K562 treated with DMSO at 1 percent for 12 hours (cell line): Measurements from ENCODE around the gene CBLN3. TPM values are rescaled to one million over a fixed set of nuclear protein-coding genes. Genes with fewer than 3 reads are reported as not detected.

ENCODE experiments used
- total RNA-seq: library from RNA; unstranded; fragments of 300-600 nt; gene quantifications from 2 replicates; pipeline ENCODE4 v1.2.3, GENCODE V29; 2022; ENCODE audit not compliant: insufficient read depth

The CBLN3 gene
- 0.26 TPM in 1 of 2 replicates, not detected in the other for total RNA-seq

DNA sequence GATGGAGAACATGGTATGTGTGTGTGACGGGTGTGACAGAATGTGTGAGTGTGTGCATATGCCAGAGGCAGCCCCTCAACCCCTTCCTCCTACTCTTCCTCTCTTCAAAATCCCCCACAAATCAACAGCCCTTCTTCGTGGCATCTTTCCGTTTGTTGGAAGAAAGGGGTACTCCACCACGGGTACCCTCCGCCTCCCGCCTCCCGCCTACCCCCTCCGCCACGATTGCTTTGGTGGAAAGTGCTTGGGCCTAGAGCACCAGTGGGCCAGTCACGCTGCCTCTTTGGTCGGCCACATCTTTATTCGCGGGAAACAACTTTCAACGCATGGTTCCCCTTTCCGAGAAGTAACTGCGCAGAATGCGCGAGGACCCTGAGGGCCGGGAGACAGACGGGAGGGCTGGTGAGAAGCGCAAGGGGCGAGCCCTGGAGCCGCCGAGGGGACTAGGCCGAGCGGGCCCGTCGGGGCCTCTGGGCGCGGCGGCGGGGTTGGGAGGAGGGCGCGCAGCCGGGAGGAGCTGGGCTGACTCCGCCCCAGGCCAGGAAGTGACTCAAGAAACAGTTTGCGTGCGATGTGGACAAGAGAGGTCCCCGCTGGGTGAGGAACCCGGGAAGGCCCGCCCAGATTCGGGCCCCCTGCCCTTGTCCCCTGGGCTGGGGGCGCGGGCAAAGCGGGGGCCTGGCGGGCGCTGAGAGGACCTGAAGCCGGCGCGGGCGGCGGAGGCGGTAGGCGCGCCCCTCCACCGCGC is at the start of gene CBLN3, which contains the start of gene KHNYN:
Gene CBLN3, minus strand, starts transcription at position 274 of the 748 bp plus-strand sequence. CDS start 614 bp downstream, outside the sequence.
Gene KHNYN, plus strand, starts transcription at position 560 of the 748 bp plus-strand sequence. CDS start 777 bp downstream, outside the sequence.

DNA sequence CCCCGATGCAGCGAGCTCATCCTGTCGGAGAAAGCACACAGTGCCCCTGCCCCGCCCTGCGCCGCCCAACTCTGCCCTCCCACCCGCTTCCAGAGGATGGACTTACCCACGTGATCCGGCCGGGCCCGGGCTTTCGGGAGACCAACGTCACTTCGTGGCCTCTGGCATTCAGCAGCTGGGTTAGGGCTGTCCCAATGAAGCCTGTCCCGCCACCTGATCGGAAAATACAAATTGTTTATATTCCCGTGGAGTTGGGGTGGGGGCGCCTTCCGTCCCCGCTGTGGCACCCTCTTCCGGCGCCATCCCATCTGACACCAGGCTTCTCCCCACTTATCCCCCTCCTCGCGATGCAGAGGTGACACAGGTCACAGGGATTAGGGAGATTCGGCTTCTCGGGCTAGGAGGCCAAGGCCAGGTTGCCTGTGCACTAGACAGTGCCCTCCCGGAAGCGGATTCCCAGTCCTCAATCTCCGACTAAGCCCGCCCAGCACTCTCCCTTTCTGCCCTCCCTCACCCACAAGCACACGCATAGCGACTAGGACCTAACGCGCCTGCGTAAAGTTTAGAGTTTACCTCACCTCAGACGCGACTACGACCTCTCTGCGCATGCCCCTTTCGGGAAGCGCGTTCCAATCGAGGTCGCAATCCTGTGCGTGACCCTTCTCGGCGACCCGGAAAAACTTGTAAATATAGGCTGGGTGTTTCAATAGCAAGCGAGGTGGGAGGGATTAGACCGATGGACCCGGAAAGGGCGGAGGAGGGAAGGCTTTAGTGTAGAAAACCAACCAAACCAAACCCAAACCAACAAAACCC is 13.0 kb upstream of the CBLN3 start, which contains the start of gene SDR39U1:
Gene SDR39U1, minus strand, starts transcription at position 537 of the 813 bp plus-strand sequence. Its CDS starts 7 bp downstream, at position 530.

DNA sequence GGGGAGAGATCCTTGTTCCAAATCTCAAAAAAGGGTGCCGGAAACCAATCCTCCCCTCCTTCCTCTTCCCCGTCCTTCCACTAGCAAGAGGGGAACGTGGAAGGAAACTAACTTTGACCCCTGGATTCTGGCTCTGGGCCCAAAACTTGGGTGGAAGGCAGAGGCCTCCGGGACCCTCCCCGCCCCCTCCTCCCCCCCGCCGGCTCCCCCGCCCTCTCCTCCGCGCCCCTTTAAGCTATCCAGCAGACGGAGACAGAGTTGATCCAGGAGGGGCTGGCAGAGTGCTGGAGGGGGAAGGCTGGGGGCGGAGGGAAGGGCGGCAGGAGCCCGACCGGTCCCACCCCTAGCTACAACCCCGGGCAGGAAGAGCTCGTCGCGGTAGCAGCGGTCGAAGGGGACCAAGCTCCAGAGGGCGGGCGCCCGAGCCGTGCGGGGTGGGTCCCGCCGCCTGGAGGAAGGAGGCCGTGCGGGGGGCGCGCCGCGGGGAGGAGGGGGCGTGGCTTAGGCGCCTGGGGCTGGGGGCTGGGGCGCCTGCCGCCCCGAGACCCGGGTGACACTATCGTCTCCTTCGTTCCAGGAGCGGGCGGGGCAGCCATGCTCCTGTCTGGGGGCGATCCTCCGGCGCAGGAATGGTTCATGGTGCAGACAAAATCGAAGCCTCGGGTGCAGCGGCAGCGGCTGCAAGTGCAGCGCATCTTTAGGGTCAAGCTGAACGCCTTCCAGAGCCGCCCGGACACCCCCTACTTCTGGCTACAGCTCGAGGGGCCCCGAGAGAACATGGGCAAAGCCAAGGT is 30.6 kb downstream of the CBLN3 start, which contains the start of gene NYNRIN:
Gene NYNRIN, plus strand, starts transcription at position 351 of the 794 bp plus-strand sequence. Its CDS starts 244 bp downstream, at position 595.

Other genes with a start within 250 kb of the CBLN3 start
- 12.2 and 13.1 TPM in 2 replicates for gene IPO4, start 240.9 kb downstream of the CBLN3 start, total RNA-seq
- 14.9 and 25.9 TPM in 2 replicates for gene TM9SF1, start 234.2 kb downstream of the CBLN3 start, total RNA-seq
- gene TSSK4, start 224.0 kb downstream of the CBLN3 start, total RNA-seq, result 0.67 TPM in 1 of 2 replicates, not detected in the other
- gene CHMP4A, start 216.2 kb downstream of the CBLN3 start, total RNA-seq, result 56.6 and 66.5 TPM in 2 replicates
- 3.7 and 15.6 TPM in 2 replicates for gene MDP1, start 213.6 kb downstream of the CBLN3 start, total RNA-seq
- 134 and 179 TPM in 2 replicates for gene NEDD8, start 197.3 kb downstream of the CBLN3 start, total RNA-seq
- 47.9 and 58.1 TPM in 2 replicates for gene GMPR2, start 196.7 kb downstream of the CBLN3 start, total RNA-seq
- gene TINF2, start 187.0 kb downstream of the CBLN3 start, total RNA-seq, result 17.2 and 19.4 TPM in 2 replicates
- 0.58 TPM in 1 of 2 replicates, not detected in the other for gene TGM1, start 166.5 kb downstream of the CBLN3 start, total RNA-seq
- gene RABGGTA, start 158.1 kb downstream of the CBLN3 start, total RNA-seq, result 17.9 and 19.6 TPM in 2 replicates
- gene DHRS1, start 129.9 kb downstream of the CBLN3 start, total RNA-seq, result 37.2 and 42.4 TPM in 2 replicates
- 3.9 and 10.9 TPM in 2 replicates for gene NOP9, start 129.8 kb downstream of the CBLN3 start, total RNA-seq
- not detected in 2 replicates for gene CIDEB, start 121.7 kb downstream of the CBLN3 start, total RNA-seq
- gene LTB4R2, start 119.5 kb downstream of the CBLN3 start, total RNA-seq, result 2.5 and 11.2 TPM in 2 replicates
- 4.1 and 6.5 TPM in 2 replicates for gene LTB4R, start 118.2 kb downstream of the CBLN3 start, total RNA-seq
- gene ADCY4, start 94.6 kb downstream of the CBLN3 start, total RNA-seq, result not detected in 2 replicates
- gene RIPK3, start 89.7 kb downstream of the CBLN3 start, total RNA-seq, result 0.67 TPM in 1 of 2 replicates, not detected in the other
- gene NFATC4, start 61.5 kb downstream of the CBLN3 start, total RNA-seq, result 1.1 and 1.3 TPM in 2 replicates
- gene NYNRIN, start 30.7 kb downstream of the CBLN3 start, total RNA-seq, result 0.40 and 1.1 TPM in 2 replicates
- 10.6 and 46.8 TPM in 2 replicates for gene KHNYN, start 286 bp upstream of the CBLN3 start, total RNA-seq
- gene SDR39U1, start 13.1 kb upstream of the CBLN3 start, total RNA-seq, result 50.9 and 59.5 TPM in 2 replicates
- gene CMA1, start 78.6 kb upstream of the CBLN3 start, total RNA-seq, result not detected in 2 replicates
- not detected in 2 replicates for gene CTSG, start 146.6 kb upstream of the CBLN3 start, total RNA-seq
- not detected in 2 replicates for gene GZMH, start 180.0 kb upstream of the CBLN3 start, total RNA-seq
- not detected in 2 replicates for gene GZMB, start 204.5 kb upstream of the CBLN3 start, total RNA-seq